H1 (cell line): ENCODE results near the gene STIM1. TPM values are rescaled to one million over a fixed set of nuclear protein-coding genes. Genes with fewer than 3 reads are reported as not detected.

Source experiments
- CHD2 ChIP-seq: IDR thresholded peaks from 2 replicates; pipeline ENCODE4 v1.6.1; 2012; ENCODE audit warnings: low read length, improper control_type of control experiment
- polyA plus RNA-seq, 7 experiments: library from polyadenylated mRNA; depleted of rRNA in 3 of 7; stranded (reverse) in 5 of 7; unstranded in 2 of 7; fragments of >200 nt in 5 of 7; fragments of 200-250 nt in 2 of 7; gene quantifications; 1 replicate in 5 of 7; 2 replicates in 1 of 7; 4 replicates in 1 of 7; pipeline versions ENCODE4 v1.2.1 to v1.2.3, GENCODE V29; 2011 to 2013; ENCODE audit warnings: missing spikeins in 2 of 7, mixed read lengths in 2 of 7
- total RNA-seq: library from RNA; stranded (reverse); fragmentation: NEBNext Ultra II Directional; extraction: Animal tissue kit (Norgen Biotek cat#: 25700); gene quantifications from 2 replicates; pipeline ENCODE4 v1.2.1, GENCODE V29; 2021

Gene STIM1
- total and polyA plus RNA-seq, 2 of the 8 experiments (the other 6 are each of a cell fraction or from before 2014, with no cell fraction given), result 11.1 to 12.2 TPM

- no peak for TF ChIP-seq CHD2
Measured at GRCh38 chr11:3922056-3922455, 66.6 kb downstream of the STIM1 start (continued).
